ENCODE data around the gene SELENOI.
"Not testable (repeated sequence)": the region's sequence is repeated elsewhere in the genome, so short reads cannot be mapped to it uniquely, and the experiment has no call there.

The SELENOI gene

DNA sequence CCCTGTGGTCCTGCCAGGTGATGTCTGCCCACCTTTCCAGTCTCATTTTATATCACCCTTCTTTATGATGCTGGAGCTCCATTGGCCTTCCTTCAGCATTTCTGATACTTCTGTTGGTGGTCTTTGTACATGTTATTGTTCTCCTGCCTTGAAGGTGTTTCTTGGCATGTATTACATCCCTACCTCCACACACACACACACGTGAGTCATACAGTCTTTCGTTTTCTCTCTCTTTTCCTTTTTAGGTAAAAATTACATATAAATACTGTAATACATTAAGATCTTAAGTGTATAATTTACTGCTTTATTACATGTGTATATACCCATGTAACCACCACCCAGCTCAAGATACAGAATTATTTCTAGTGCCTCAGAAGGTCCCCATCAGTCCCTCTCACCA, 10.8 kb downstream of the SELENOI start:
- no peak for DNase-seq (ENCODE audit: low read depth in 2 of 2)

DNA sequence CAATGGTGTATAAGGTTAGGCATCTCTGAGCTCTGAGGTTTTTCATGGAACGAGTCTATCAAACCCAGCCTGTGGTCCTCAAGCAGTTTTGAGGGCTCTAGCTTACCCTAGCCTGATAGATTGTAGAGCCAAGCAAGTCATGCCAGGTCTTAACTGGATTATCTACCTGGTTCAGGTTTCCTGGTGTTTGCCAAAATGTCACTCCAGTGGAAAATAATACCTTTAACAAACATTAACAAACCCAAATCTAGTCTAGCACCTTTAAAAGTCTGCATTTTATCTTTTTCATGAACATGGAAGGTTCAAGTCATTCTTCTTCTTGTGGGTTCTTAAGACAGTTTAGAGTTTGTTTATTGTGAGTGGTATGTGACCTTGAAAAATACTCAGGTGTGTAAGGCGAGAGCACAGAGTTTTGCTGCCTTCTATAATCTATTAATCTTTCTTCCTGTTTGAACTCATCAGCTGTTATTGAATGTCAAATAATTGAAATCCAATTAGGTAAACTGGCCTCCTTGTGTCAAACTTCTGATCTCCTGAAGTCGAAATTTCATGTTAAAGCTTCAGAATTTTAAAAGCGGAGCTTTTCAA, 14.0 kb downstream of the SELENOI start:
- DNase-seq (ENCODE audit: low read depth in 2 of 2): no peak

- DNase-seq (ENCODE audit: low read depth in 2 of 2): no peak
Observed at GRCh38 chr2:26363323-26363722, 17.4 kb downstream of the SELENOI start.

GRCh38 chr2:26363958-26364357, 18.0 kb downstream of the SELENOI start:
- no peak for DNase-seq (ENCODE audit: low read depth in 2 of 2)

GRCh38 chr2:26364669-26365068, 18.7 kb downstream of the SELENOI start:
- no peak for DNase-seq (ENCODE audit: low read depth in 2 of 2)

- no peak for DNase-seq (ENCODE audit: low read depth in 2 of 2)
Observed at GRCh38 chr2:26366957-26367356, 21.0 kb downstream of the SELENOI start.

DNA sequence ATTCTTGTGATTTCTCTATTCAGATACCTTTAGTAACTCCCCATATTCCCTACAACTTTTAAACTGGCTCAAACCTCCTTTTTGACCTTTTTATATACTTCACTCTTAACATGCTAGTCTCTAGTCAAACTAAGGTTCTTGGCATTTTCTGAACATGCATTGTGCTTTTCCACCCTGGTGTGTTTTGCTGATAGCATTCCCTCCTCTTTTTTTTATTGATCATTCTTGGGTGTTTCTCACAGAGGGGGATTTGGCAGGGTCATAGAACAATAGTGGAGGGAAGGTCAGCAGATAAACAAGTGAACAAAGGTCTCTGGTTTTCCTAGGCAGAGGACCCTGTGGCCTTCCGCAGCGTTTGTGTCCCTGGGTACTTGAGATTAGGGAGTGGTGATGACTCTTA, 23.7 kb downstream of the SELENOI start:
- not testable (repeated sequence) for DNase-seq (ENCODE audit: low read depth in 2 of 2)

- not testable (repeated sequence) for DNase-seq (ENCODE audit: low read depth in 2 of 2)
Observed at GRCh38 chr2:26370909-26371308, 25.0 kb downstream of the SELENOI start.

- DNase-seq (ENCODE audit: low read depth in 2 of 2): no peak
Observed at GRCh38 chr2:26376799-26377198, 30.9 kb downstream of the SELENOI start.

- DNase-seq (ENCODE audit: low read depth in 2 of 2): no peak
Observed at GRCh38 chr2:26380281-26380680, 34.3 kb downstream of the SELENOI start.

DNA sequence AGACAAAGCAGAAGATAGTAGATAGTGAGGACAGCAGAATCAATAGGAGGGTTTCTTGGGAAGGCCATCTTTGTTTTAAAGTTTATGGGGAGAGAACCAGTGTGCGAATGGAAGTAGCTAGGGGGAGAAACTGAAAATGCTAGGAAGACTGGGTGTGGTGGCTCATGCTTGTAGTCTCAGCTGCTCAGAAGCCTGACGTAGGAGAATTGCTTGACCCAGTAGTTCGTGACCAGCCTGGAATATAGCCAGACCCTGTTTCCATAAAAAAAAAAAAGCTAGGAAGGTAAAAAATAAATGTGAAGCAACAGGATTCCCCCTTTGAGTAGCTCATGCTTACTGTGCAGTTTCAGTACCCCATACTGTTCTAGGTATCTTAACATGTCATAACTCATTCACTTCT, 36.6 kb downstream of the SELENOI start:
- DNase-seq (ENCODE audit: low read depth in 2 of 2): no peak

GRCh38 chr2:26384183-26384582, 38.2 kb downstream of the SELENOI start:
- no peak for DNase-seq (ENCODE audit: low read depth in 2 of 2)

DNA sequence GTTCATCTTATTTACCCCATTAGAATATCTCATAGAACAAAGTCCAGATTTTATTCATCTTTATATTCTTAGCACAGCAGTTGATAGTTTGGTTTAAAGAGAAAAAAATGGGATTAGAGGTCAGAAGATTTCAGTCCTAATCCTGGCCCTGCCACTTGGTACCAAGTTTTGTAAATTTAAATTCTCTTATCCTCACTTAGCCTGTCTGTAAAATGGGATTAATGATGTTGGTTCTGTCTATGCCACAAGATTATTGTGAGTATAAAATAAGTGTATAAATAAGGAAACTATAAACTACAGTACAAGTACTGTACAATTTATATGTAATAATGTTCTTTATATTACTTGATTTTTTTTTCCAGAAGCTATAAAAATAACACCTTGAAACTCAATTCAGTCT, 38.7 kb downstream of the SELENOI start:
- no peak for DNase-seq (ENCODE audit: low read depth in 2 of 2)

DNA sequence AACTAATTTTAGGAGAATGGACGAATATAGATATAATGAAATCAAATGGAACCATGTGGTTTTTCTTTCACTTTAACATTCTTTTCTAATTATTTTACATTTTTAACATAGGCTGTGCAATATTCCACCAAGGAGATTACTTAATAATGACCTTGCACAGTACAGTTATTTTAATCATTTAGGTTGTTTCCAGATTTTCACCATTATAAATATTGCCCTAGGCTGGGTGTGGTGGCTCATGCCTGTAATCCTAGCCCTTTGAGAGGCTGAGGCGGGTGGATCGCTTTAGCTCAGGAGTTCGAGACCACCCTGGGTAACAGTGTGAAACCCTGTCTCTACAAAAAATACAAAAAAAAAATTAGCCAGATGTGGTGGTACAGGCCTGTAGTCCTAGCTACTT, 41.2 kb downstream of the SELENOI start:
- no peak for DNase-seq (ENCODE audit: low read depth in 2 of 2)

DNA sequence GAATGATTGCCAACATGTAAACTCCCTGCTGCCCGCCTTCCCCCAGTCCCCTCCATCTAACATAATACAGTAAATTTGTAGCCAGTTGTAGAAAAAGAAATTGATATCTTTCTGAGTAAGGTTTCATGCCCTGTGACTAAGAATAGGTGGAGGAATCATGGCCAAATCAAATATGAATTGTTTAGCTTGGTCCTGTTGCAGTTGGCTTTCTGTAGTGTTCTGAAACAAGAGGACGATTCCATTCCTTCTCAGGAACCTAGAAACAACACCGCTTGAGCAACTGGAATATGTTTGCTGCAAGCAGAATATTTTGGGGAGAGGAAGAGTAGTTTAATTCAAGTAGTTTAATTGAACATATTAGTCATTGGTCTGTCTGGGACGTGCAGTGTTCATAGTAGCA, 48.8 kb downstream of the SELENOI start:
- DNase-seq (ENCODE audit: low read depth in 2 of 2): no peak

DNA sequence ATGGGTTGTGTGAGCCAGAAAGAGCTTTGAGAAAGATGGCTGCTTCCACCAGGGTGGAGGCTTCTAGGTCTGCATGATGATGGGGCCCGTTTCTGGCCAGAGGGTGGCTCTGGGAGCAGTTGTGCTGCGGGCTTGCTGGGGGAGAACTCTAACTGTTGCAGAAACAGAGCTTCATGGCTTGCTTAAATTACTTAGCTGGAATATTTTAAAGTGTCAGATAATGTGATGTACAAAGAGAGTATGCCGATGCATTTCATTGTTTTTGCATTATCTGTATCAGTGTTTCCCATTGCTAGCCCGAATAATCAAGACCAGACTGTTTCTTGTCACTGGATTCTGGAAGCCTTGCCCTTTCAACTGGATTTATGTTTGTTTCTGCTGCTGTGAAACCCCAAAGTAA, 49.5 kb downstream of the SELENOI start:
- DNase-seq (ENCODE audit: low read depth in 2 of 2): no peak

DNA sequence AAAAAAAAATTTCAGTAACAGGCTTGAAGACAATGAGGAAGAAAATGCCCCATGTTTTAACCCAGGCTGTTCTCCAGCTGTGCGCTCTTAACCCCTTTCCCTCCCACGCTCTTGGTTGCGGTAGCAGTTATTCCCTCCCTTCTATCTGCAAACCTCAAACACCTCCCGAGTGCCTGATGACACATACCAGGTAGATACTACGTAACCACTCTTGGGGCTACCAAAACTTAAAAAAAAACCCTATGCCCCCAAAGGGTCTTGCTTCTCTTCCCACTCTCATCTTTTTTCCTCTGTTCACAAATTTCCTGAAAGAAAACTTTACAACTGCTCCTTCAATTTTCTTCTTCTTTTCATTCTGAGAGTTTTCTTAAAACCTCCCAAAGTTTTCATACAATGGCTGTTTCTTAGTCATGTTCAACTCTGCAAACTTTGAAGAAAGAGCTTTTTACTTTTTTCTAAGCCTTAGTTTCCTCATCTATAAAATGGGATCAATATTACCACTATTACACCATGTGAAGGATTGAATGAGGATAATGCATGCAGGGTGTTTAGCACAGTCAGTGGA, 50.9 kb downstream of the SELENOI start:
- peak; percentile 13 to 30 for DNase-seq (ENCODE audit: low read depth in 2 of 2)

GRCh38 chr2:26399771-26400376, 53.9 kb downstream of the SELENOI start:
- DNase-seq (ENCODE audit: low read depth in 2 of 2): no peak

GRCh38 chr2:26400723-26401122, 54.8 kb downstream of the SELENOI start:
- DNase-seq (ENCODE audit: low read depth in 2 of 2): no peak

DNA sequence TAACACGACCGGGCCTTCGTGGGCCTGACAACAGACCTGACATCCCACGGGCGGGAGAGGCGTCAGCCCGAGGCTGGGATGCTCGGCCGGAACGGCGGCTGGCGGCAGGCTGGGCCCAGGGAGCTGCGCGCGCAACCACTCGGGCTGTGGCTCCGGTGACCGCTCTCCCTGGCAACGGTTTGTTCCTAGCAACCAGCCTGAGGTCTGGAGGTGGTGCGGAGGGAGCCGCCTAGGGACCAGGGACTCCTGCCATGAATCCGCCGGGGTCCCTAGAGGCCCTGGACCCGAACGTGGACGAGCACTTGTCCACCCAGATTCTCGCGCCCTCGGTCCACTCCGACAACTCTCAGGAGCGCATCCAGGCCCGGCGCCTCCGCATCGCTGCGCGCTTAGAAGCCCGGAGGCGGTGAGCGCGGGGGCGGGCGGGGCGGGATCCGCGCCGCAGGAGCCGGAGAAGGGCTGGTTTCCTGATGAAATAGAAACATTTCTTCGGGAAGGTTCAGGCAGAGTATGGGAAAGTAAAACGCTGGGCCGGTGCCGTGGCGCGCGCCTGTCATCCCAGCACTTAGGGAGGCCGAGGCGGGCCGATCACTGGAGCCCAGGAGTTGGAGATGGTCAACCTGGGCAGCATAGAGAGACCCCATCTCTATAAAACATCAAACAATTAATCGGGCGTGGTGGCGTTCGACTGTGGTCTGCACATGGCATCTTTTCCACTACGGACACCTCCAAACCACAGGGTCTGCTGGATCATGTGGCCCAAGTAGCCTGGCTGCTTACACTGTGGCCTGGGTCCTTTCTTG, 56.0 kb downstream of the SELENOI start, which contains the start of gene DRC1:
TSS of gene DRC1 (plus strand) at position 182 of the 803 bp plus-strand sequence. CDS start at position 252, 70 bp downstream.
- DNase-seq (ENCODE audit: low read depth in 2 of 2): no peak

- DNase-seq (ENCODE audit: low read depth in 2 of 2): no peak
Observed at GRCh38 chr2:26407526-26407925, 61.6 kb downstream of the SELENOI start.

DNA sequence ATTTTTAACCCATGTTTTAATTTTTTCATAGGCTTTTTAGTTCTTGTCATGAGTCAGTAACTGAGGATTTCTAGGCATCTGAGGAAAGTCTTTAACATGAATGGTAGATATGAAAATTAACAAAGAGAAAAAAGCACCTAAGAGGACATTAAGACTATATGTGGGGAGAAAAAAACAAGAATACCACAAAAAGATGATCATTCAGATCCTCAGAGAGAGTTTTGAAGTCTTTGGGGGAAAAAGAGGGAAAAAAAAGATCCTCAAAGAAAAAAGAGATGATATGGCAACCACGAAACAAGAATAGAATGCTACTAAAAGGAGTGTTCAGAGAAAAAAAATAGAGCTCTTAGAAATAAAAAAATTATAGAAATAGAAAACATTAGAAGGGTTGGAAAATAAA, 63.8 kb downstream of the SELENOI start:
- no peak for DNase-seq (ENCODE audit: low read depth in 2 of 2)

GRCh38 chr2:26410764-26411243, 64.9 kb downstream of the SELENOI start:
- DNase-seq (ENCODE audit: low read depth in 2 of 2): no peak
